Lower leg skin (tissue), 3 donors: Measurements from ENCODE around the gene RASSF4.

Source experiments
- CTCF ChIP-seq, 3 donors: fragments of 450-650 bp; IDR thresholded peaks; one replicate each; pipeline ENCODE4 v1.5.1; 2016; ENCODE audit warnings: antibody characterized with exemption in 3 of 3, mild to moderate bottlenecking in 3 of 3, moderate library complexity in 2 of 3
- POLR2A ChIP-seq, 2 donors: fragments of 450-650 bp; IDR thresholded peaks; one replicate each; pipeline ENCODE4 v1.6.1; 2016 to 2017; ENCODE audit warnings: antibody characterized with exemption in 2 of 2, mild to moderate bottlenecking in 1 of 2, moderate library complexity in 1 of 2

- no peak for TF ChIP-seq CTCF (IDR thresholded peaks at IDR 0.05)
- TF ChIP-seq POLR2A (IDR thresholded peaks at IDR 0.05) = no peak
Observed at GRCh38 chr10:44998146-44998631, 38.6 kb downstream of the RASSF4 start.
